Erythroblast (primary cell): ENCODE data around the gene ZYG11A.

Experiments used
- DNase-seq, 2 experiments: peaks; one replicate each; lab custom pipeline; 2025; lab: John Stamatoyannopoulos, UW
- GATA1 ChIP-seq: IDR thresholded peaks from 2 replicates; pipeline ENCODE4 v1.6.1; 2011; ENCODE audit warnings: low read depth, mild to moderate bottlenecking, control low read depth, low read length, moderate library complexity
- POLR2A ChIP-seq: IDR thresholded peaks from 2 replicates; pipeline ENCODE4 v1.6.1; 2011; ENCODE audit warnings: mild to moderate bottlenecking, low read length

Gene ZYG11A

GRCh38 chr1:52918201-52918600 lies 75.6 kb downstream of the ZYG11A start:
- DNase-seq: no peak
- TF ChIP-seq GATA1 (no peak), POLR2A (no peak)

- TF ChIP-seq POLR2A (no peak), GATA1 (no peak)
- DNase-seq: no peak
Observed at GRCh38 chr1:52919051-52919722, 76.6 kb downstream of the ZYG11A start.

GRCh38 chr1:52919723-52920483 lies 77.3 kb downstream of the ZYG11A start:
- TF ChIP-seq POLR2A: no peak
- TF ChIP-seq GATA1: no peak
- DNase-seq: no peak

- no peak for TF ChIP-seq GATA1
- no peak for TF ChIP-seq POLR2A
- DNase-seq: no peak
Observed at GRCh38 chr1:52920791-52921291, 78.3 kb downstream of the ZYG11A start.

- TF ChIP-seq GATA1: no peak
- no peak for TF ChIP-seq POLR2A
- DNase-seq: no peak
Observed at GRCh38 chr1:52925571-52926005, 83.0 kb downstream of the ZYG11A start.

- TF ChIP-seq POLR2A: no peak
- TF ChIP-seq GATA1: no peak
- no peak for DNase-seq
Observed at GRCh38 chr1:52926864-52927211, 84.3 kb downstream of the ZYG11A start.

GRCh38 chr1:52927212-52928014 lies 84.9 kb downstream of the ZYG11A start, which contains the start of gene SCP2:
TSS of gene SCP2 (plus strand) at chr1:52927276. CDS start at chr1:52927397, 121 bp downstream.
- DNase-seq: peak; percentile 78 to 83
- TF ChIP-seq GATA1: no peak
- TF ChIP-seq POLR2A: no peak

GRCh38 chr1:52928015-52928404 lies 85.5 kb downstream of the ZYG11A start:
- DNase-seq: no peak
- no peak for TF ChIP-seq GATA1
- no peak for TF ChIP-seq POLR2A

GRCh38 chr1:52929019-52929418 lies 86.5 kb downstream of the ZYG11A start:
- no peak for DNase-seq
- TF ChIP-seq POLR2A (no peak), GATA1 (no peak)

- TF ChIP-seq POLR2A (no peak), GATA1 (no peak)
- no peak for DNase-seq
Observed at GRCh38 chr1:52937433-52938182, 95.0 kb downstream of the ZYG11A start.

- no peak for TF ChIP-seq GATA1
- no peak for TF ChIP-seq POLR2A
- DNase-seq: no peak
Observed at GRCh38 chr1:52938183-52938451, 95.6 kb downstream of the ZYG11A start.

GRCh38 chr1:52943876-52944416 lies 101.4 kb downstream of the ZYG11A start:
- no peak for DNase-seq

GRCh38 chr1:52944566-52944965 lies 102.0 kb downstream of the ZYG11A start:
- no peak for TF ChIP-seq POLR2A
- DNase-seq: no peak

More at GRCh38 chr1:52943876-52944416, 101.4 kb downstream of the ZYG11A start:
- no peak for TF ChIP-seq POLR2A
- TF ChIP-seq GATA1: no peak
